PC-3 (cell line): Measurements from ENCODE around the gene BPHL. TPM values are rescaled to one million over a fixed set of nuclear protein-coding genes. Genes with fewer than 3 reads are reported as not detected.

ENCODE experiments used
- ATAC-seq: fragments of 200-7000 bp; cut with Tn5 transposase; 2 replicates; pipeline ENCODE4 v1.9.1; 2020; ENCODE audit warnings: mild to moderate bottlenecking, moderate library complexity
- BruUV-seq: library from RNA; stranded (reverse); fragments of 400-500 nt; replicated peaks from 2 replicates; lab custom pipeline; 2021; lab: Mats Ljungman, UMichigan
- CTCF ChIA-PET: fragments of 300-600 bp; sonication (Branson Sonifier 250); formaldehyde crosslinking; loops from one replicate; lab custom pipeline; 2022; ENCODE audit warnings: antibody characterized with exemption; lab: Charles Lee
- POLR2A ChIA-PET: fragments of 300-600 bp; sonication (Branson Sonifier 250); formaldehyde crosslinking; loops from one replicate; lab custom pipeline; 2022; ENCODE audit warnings: antibody characterized with exemption; ENCODE audit not compliant: unreplicated experiment; lab: Charles Lee
- DNase-seq: peaks from one replicate; pipeline ENCODE4 v3.0.0-alpha.2; 2015
- H2AFZ ChIP-seq: fragments of 300-600 bp; sonication (generic); 2 replicates; pipeline ENCODE4 v1.6.0; 2016; ENCODE audit warnings: antibody characterized with exemption, low read length
- H3F3A ChIP-seq: fragments of 300-600 bp; sonication (generic); one replicate; pipeline ENCODE4 v1.6.0; 2017; ENCODE audit warnings: antibody characterized with exemption, low read length, control low read depth, mild to moderate bottlenecking; ENCODE audit not compliant: unreplicated experiment
- H3K27ac ChIP-seq: fragments of 300-600 bp; sonication (generic); 2 replicates; pipeline ENCODE4 v1.5.1; 2016; ENCODE audit warnings: mild to moderate bottlenecking, low read length
- H3K27me3 ChIP-seq: fragments of 300-600 bp; sonication (generic); 2 replicates; pipeline ENCODE4 v1.6.1; 2016; ENCODE audit warnings: low read length, mixed read lengths
- H3K36me3 ChIP-seq: fragments of 300-600 bp; sonication (generic); 2 replicates; pipeline ENCODE4 v1.6.1; 2016; ENCODE audit warnings: low read depth, mixed run types, low read length, mixed read lengths
- H3K4me1 ChIP-seq: fragments of 300-600 bp; sonication (generic); 2 replicates; pipeline ENCODE4 v1.5.1; 2016; ENCODE audit warnings: low read length; ENCODE audit not compliant: insufficient read depth
- H3K4me2 ChIP-seq: fragments of 300-600 bp; sonication (generic); 2 replicates; pipeline ENCODE4 v1.6.0; 2016; ENCODE audit warnings: low read length
- H3K4me3 ChIP-seq: fragments of 300-600 bp; sonication (generic); 2 replicates; pipeline ENCODE4 v1.5.1; 2016; ENCODE audit warnings: mild to moderate bottlenecking, low read length, mixed read lengths
- H3K79me2 ChIP-seq: fragments of 300-600 bp; sonication (generic); 2 replicates; pipeline ENCODE4 v1.6.1; 2017; ENCODE audit warnings: low read length, mixed read lengths
- H3K9ac ChIP-seq: fragments of 300-600 bp; sonication (generic); 2 replicates; pipeline ENCODE4 v1.6.0; 2016; ENCODE audit warnings: mild to moderate bottlenecking, low read length
- H3K9me2 ChIP-seq: fragments of 300-600 bp; sonication (generic); replicated peaks from 2 replicates; pipeline ENCODE4 v1.6.1; 2016; ENCODE audit warnings: mixed run types, low read length, mixed read lengths
- H3K9me3 ChIP-seq: fragments of 300-600 bp; sonication (generic); 2 replicates; pipeline ENCODE4 v1.6.1; 2016; ENCODE audit warnings: low read length, mixed read lengths
- H4K20me1 ChIP-seq: fragments of 300-600 bp; sonication (generic); 2 replicates; pipeline ENCODE4 v1.6.1; 2016; ENCODE audit warnings: low read length, mixed read lengths
- CTCF ChIP-seq: fragments of 300-600 bp; sonication (generic); conservative IDR thresholded peaks from 2 replicates; pipeline ENCODE4 v1.5.1; 2017; ENCODE audit warnings: antibody characterized with exemption, low read depth, mild to moderate bottlenecking, low read length
- EZH2 ChIP-seq: fragments of 300-600 bp; sonication (generic); IDR thresholded peaks from one replicate; pipeline ENCODE4 v1.6.1; 2017; ENCODE audit warnings: antibody characterized with exemption, mild to moderate bottlenecking, low read length; ENCODE audit not compliant: unreplicated experiment
- EZH2phosphoT487 ChIP-seq: fragments of 300-600 bp; sonication (generic); IDR thresholded peaks from 2 replicates; pipeline ENCODE4 v1.6.1; 2018; ENCODE audit warnings: mild to moderate bottlenecking, antibody characterized with exemption, low read length, borderline replicate concordance
- intact Hi-C: fragments of 100-400 bp; cut with micrococcal nuclease; formaldehyde crosslinking; loops from 2 replicates; pipeline ENCODE4 v1.9.0; 2023
- total RNA-seq: library from RNA; depleted of rRNA; stranded (reverse); fragments of >200 nt; gene quantifications from 2 replicates; pipeline ENCODE4 v1.2.3, GENCODE V29; 2014

BPHL gene
- total RNA-seq, 1 experiment from 2014 or later = 15.8 TPM

GRCh38 chr6:3108746-3109414 lies 9.6 kb upstream of the BPHL start:
- CTCF ChIA-PET = no interaction called here
- Histone ChIP-seq H3K36me3 (peaks cover 47% of the 10 kb centered on the region), H3F3A (no peaks in the 10 kb centered on the region), H3K27ac (no peak overlapping the region), H3K9me2 (no peaks in the 10 kb centered on the region), H3K9ac (no peak overlapping the region), H3K4me1 (no peaks in the 10 kb centered on the region), H3K4me3 (no peak overlapping the region), H3K4me2 (no peak overlapping the region), H2AFZ (no peak overlapping the region), H3K79me2 (no peaks in the 10 kb centered on the region), H4K20me1 (no peaks in the 10 kb centered on the region), H3K9me3 (no peaks in the 10 kb centered on the region), H3K27me3 (no peaks in the 10 kb centered on the region)
- no peak for ATAC-seq
- TF ChIP-seq EZH2phosphoT487 (no peak), CTCF (no peak)
- POLR2A ChIA-PET = no interaction called here
- no TSS peak for BruUV-seq
- DNase-seq = no peak
- intact Hi-C loops = no loop called here

GRCh38 chr6:3109761-3110160 lies 8.8 kb upstream of the BPHL start:
- no peak overlapping the region for H2AFZ ChIP-seq
- H3K27me3 ChIP-seq = no peaks in the 10 kb centered on the region
- H3K4me3 ChIP-seq = no peak overlapping the region
- H3K36me3 ChIP-seq = peaks cover 44% of the 10 kb centered on the region
- TF ChIP-seq CTCF (no peak), EZH2 (no peak), EZH2phosphoT487 (no peak)
- H4K20me1 ChIP-seq = no peaks in the 10 kb centered on the region
- ATAC-seq (no peak), DNase-seq (no peak)
- CTCF ChIA-PET = no interaction called here
- POLR2A ChIA-PET = no interaction called here
- no TSS peak for BruUV-seq
- no peak overlapping the region for H3K9ac ChIP-seq
- no peaks in the 10 kb centered on the region for H3K79me2 ChIP-seq
- H3F3A ChIP-seq = no peaks in the 10 kb centered on the region
- H3K9me3 ChIP-seq = no peaks in the 10 kb centered on the region
- H3K4me2 ChIP-seq = no peak overlapping the region
- H3K4me1 ChIP-seq = no peaks in the 10 kb centered on the region
- no peak overlapping the region for H3K27ac ChIP-seq
- intact Hi-C loops = no loop called here
- no peaks in the 10 kb centered on the region for H3K9me2 ChIP-seq

- ChIA-PET POLR2A (no interaction called here), CTCF (no interaction called here)
- Histone ChIP-seq H4K20me1 (no peaks in the 10 kb centered on the region), H3F3A (no peaks in the 10 kb centered on the region), H3K27ac (no peak overlapping the region), H3K9me2 (no peaks in the 10 kb centered on the region), H3K4me2 (no peak overlapping the region), H3K36me3 (peaks cover 24% of the 10 kb centered on the region), H3K4me3 (no peak overlapping the region), H3K9ac (no peak overlapping the region), H3K4me1 (peaks cover 14% of the 10 kb centered on the region), H2AFZ (no peak overlapping the region), H3K27me3 (no peaks in the 10 kb centered on the region), H3K9me3 (no peaks in the 10 kb centered on the region), H3K79me2 (peaks cover 7% of the 10 kb centered on the region)
- no peak for TF ChIP-seq CTCF
- no peak for TF ChIP-seq EZH2phosphoT487
- TF ChIP-seq EZH2 = no peak
- no peak for ATAC-seq
- intact Hi-C loops = no loop called here
- no TSS peak for BruUV-seq
- DNase-seq = no peak
These were observed 4.1 kb upstream of the BPHL start for GRCh38 chr6:3114377-3114776.
